ENCODE measurements around the gene ETF1. TPM values are rescaled to one million over a fixed set of nuclear protein-coding genes. Genes with fewer than 3 reads are reported as not detected.
A peak's percentile ranks its signal among the peaks of the same experiment; 100 is the strongest.

ETF1 gene
- total and polyA plus RNA-seq, 9 of the 15 experiments (the other 6 are each of a cell fraction or from before 2014, with no cell fraction given), result 53.7 to 209 (median 164) TPM

DNA sequence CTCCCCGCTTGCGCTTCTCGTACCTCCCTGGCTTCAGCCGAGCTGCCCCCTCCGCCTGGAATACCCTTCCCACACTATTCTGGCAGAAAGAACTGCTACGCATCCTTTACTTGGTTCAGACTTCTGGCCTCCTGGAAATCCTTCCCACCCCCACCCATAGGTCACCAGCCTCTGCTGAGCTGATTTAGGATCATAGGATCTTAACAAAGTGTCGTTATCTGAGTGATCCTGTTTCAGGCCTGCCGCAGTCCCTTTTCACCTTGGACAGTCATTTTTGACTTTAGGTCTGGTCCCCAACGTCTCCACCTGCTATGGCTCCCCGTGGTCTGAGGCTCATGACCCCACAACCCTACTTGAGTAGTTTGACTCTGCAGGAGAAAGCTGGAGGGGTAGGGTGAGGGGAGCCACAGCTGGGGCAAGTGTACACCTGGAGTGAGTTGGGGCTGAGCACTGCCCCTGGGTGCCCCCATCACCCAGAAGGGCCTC is 50.4 kb downstream of the ETF1 start (continued):
- TF ChIP-seq NBN (IDR thresholded peaks at IDR 0.05; ENCODE audit: low read depth) (0 out of 2 replicates have a peak, but pooled peaks have one; percentile 3), GABPB1 (CRISPR knock-in tag; IDR thresholded peaks at IDR 0.05) (peak; percentile 4; the same call in 1 of the 2 replicates), LCOR (CRISPR knock-in tag; IDR thresholded peaks at IDR 0.05) (0 out of 2 replicates have a peak, but pooled peaks have one; percentile 42), ETV1 (tag; conservative IDR thresholded peaks at IDR 0.05; ENCODE audit: low read depth) (0 out of 2 replicates have a peak, but pooled peaks have one; percentile 19), KAT7 (CRISPR knock-in tag; IDR thresholded peaks at IDR 0.05; ENCODE audit: borderline replicate concordance) (peak; percentile 83; the same call in 1 of the 2 replicates), ZNF717 (CRISPR knock-in tag; IDR thresholded peaks at IDR 0.05) (no peak), CREB1 (IDR thresholded peaks at IDR 0.05) (no peak), CREB1 (CRISPR knock-in tag; IDR thresholded peaks at IDR 0.05) (0 out of 2 replicates have a peak, but pooled peaks have one; percentile 19)
- TF ChIP-seq, protein P1, sequence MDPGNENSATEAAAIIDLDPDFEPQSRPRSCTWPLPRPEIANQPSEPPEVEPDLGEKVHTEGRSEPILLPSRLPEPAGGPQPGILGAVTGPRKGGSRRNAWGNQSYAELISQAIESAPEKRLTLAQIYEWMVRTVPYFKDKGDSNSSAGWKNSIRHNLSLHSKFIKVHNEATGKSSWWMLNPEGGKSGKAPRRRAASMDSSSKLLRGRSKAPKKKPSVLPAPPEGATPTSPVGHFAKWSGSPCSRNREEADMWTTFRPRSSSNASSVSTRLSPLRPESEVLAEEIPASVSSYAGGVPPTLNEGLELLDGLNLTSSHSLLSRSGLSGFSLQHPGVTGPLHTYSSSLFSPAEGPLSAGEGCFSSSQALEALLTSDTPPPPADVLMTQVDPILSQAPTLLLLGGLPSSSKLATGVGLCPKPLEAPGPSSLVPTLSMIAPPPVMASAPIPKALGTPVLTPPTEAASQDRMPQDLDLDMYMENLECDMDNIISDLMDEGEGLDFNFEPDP (CRISPR knock-in tag; IDR thresholded peaks at IDR 0.05), result no peak
- TF ChIP-seq, protein P2, sequence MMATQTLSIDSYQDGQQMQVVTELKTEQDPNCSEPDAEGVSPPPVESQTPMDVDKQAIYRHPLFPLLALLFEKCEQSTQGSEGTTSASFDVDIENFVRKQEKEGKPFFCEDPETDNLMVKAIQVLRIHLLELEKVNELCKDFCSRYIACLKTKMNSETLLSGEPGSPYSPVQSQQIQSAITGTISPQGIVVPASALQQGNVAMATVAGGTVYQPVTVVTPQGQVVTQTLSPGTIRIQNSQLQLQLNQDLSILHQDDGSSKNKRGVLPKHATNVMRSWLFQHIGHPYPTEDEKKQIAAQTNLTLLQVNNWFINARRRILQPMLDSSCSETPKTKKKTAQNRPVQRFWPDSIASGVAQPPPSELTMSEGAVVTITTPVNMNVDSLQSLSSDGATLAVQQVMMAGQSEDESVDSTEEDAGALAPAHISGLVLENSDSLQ (IDR thresholded peaks at IDR 0.05), result 0 out of 2 replicates have a peak, but pooled peaks have one; percentile 27
- TF ChIP-seq, protein P3, sequence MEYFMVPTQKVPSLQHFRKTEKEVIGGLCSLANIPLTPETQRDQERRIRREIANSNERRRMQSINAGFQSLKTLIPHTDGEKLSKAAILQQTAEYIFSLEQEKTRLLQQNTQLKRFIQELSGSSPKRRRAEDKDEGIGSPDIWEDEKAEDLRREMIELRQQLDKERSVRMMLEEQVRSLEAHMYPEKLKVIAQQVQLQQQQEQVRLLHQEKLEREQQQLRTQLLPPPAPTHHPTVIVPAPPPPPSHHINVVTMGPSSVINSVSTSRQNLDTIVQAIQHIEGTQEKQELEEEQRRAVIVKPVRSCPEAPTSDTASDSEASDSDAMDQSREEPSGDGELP (CRISPR knock-in tag; IDR thresholded peaks at IDR 0.05; ENCODE audit: borderline replicate concordance), result peak; percentile 18
